Tibial nerve (tissue), 4 donors: Measurements from ENCODE around the gene ZNF138.
"Not testable (repeated sequence)": the region's sequence is repeated elsewhere in the genome, so short reads cannot be mapped to it uniquely, and the experiment has no call there.

Experiments used
- EP300 ChIP-seq, 2 donors: sonication (generic); formaldehyde crosslinking; IDR thresholded peaks; one replicate each; pipeline ENCODE4 v1.6.1; 2017; ENCODE audit warnings: antibody characterized with exemption in 2 of 2, mild to moderate bottlenecking in 1 of 2
- POLR2A ChIP-seq, 2 donors: fragments of 450-650 bp; IDR thresholded peaks; one replicate each; pipeline ENCODE4 v1.6.1; 2017; ENCODE audit warnings: antibody characterized with exemption in 2 of 2, mild to moderate bottlenecking in 2 of 2, moderate library complexity in 2 of 2
- TF ChIP-seq, protein P1 (sequence below), 5 experiments: fragments of 200-600 bp in 3 of 5; fragments of 450-650 bp in 2 of 5; sonication (generic) in 3 of 5; IDR thresholded peaks; one replicate each; pipeline ENCODE4 v1.5.1; 2016 to 2019; ENCODE audit warnings: antibody characterized with exemption in 5 of 5, mild to moderate bottlenecking in 3 of 5, moderate library complexity in 2 of 5

- TF ChIP-seq, protein P1, sequence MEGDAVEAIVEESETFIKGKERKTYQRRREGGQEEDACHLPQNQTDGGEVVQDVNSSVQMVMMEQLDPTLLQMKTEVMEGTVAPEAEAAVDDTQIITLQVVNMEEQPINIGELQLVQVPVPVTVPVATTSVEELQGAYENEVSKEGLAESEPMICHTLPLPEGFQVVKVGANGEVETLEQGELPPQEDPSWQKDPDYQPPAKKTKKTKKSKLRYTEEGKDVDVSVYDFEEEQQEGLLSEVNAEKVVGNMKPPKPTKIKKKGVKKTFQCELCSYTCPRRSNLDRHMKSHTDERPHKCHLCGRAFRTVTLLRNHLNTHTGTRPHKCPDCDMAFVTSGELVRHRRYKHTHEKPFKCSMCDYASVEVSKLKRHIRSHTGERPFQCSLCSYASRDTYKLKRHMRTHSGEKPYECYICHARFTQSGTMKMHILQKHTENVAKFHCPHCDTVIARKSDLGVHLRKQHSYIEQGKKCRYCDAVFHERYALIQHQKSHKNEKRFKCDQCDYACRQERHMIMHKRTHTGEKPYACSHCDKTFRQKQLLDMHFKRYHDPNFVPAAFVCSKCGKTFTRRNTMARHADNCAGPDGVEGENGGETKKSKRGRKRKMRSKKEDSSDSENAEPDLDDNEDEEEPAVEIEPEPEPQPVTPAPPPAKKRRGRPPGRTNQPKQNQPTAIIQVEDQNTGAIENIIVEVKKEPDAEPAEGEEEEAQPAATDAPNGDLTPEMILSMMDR (IDR thresholded peaks at IDR 0.05) = not testable (repeated sequence)
- not testable (repeated sequence) for TF ChIP-seq POLR2A, EP300 (IDR thresholded peaks at IDR 0.05)
Measured at GRCh38 chr7:64835856-64836255, 41.6 kb downstream of the ZNF138 start.
